Measurements from ENCODE around the gene ZNF808.

- no peak for TF ChIP-seq CTCF (IDR thresholded peaks at IDR 0.05)
- no peak for TF ChIP-seq POLR2A (IDR thresholded peaks at IDR 0.05)
Observed at GRCh38 chr19:52522551-52522950, 4.9 kb upstream of the ZNF808 start.

All from right lobe of liver (tissue), 4 donors.